ENCODE results near the gene EXOC1. TPM values are rescaled to one million over a fixed set of nuclear protein-coding genes. Genes with fewer than 3 reads are reported as not detected.

The EXOC1 gene
- total and polyA plus RNA-seq, 2 experiments from 2014 or later = 13.4 to 22.2 TPM

DNA sequence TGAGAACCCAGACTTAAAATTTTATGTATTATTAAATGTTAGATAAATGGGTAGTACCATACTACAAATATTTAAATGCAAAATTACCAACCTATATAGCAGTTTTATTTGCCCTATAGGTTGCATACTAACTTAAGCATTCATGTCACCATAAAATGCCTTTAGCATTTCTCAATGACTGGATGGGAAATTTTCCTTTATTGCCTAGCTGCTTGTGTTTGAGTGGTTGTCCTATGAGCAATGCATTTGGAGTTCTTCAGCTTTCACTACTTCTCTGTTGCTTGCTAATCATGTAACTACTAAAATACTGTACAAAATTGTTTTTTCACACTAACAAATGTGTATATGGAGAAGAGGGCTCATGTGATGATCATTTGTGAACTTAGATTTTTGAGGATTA is 51.1 kb downstream of the EXOC1 start:
- DNase-seq (ENCODE audit: low spot score) (no peak), ATAC-seq (no peak)
- Histone ChIP-seq H3K4me2 (no peak overlapping the region), H4K20me1 (replicated peaks; ENCODE audit: insufficient read depth) (no peaks in the 10 kb centered on the region), H3K4me3 (no peak overlapping the region), H3K79me2 (replicated peaks; ENCODE audit: insufficient read depth) (no peaks in the 10 kb centered on the region), H3K27ac (ENCODE audit: low read depth) (no peak overlapping the region), H3F3A (replicated peaks; ENCODE audit: low read depth) (no peaks in the 10 kb centered on the region), H3K4me1 (ENCODE audit: insufficient read depth) (no peaks in the 10 kb centered on the region), H3K9me2 (ENCODE audit: insufficient read depth) (no peaks in the 10 kb centered on the region), H3K27me3 (ENCODE audit: insufficient read depth) (no peaks in the 10 kb centered on the region), H3K36me3 (ENCODE audit: insufficient read depth) (no peaks in the 10 kb centered on the region), H2AFZ (no peak overlapping the region)
- no peak overlapping the region for H3K4me3 Mint-ChIP-seq
- TF ChIP-seq ZNF114 (CRISPR knock-in tag; IDR thresholded peaks at IDR 0.05) (no peak), EZH2 (IDR thresholded peaks at IDR 0.05; ENCODE audit: low read depth, unreplicated experiment) (no peak), JUNB (IDR thresholded peaks at IDR 0.05; ENCODE audit: unreplicated experiment) (no peak), NANOG (IDR thresholded peaks at IDR 0.05; ENCODE audit: borderline replicate concordance) (no peak), EZH2phosphoT487 (IDR thresholded peaks at IDR 0.05; ENCODE audit: unreplicated experiment) (no peak), STAT1 (IDR thresholded peaks at IDR 0.05; ENCODE audit: unreplicated experiment) (no peak), POLR2AphosphoS5 (IDR thresholded peaks at IDR 0.05; ENCODE audit: low read depth) (no peak), CREB1 (CRISPR knock-in tag; IDR thresholded peaks at IDR 0.05; ENCODE audit: low read depth) (no peak), ZNF331 (CRISPR knock-in tag; IDR thresholded peaks at IDR 0.05; ENCODE audit: low read depth) (no peak)
- TF ChIP-seq, protein P1, sequence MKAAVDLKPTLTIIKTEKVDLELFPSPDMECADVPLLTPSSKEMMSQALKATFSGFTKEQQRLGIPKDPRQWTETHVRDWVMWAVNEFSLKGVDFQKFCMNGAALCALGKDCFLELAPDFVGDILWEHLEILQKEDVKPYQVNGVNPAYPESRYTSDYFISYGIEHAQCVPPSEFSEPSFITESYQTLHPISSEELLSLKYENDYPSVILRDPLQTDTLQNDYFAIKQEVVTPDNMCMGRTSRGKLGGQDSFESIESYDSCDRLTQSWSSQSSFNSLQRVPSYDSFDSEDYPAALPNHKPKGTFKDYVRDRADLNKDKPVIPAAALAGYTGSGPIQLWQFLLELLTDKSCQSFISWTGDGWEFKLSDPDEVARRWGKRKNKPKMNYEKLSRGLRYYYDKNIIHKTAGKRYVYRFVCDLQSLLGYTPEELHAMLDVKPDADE (IDR thresholded peaks at IDR 0.05) = no peak
- TF ChIP-seq, protein P2, sequence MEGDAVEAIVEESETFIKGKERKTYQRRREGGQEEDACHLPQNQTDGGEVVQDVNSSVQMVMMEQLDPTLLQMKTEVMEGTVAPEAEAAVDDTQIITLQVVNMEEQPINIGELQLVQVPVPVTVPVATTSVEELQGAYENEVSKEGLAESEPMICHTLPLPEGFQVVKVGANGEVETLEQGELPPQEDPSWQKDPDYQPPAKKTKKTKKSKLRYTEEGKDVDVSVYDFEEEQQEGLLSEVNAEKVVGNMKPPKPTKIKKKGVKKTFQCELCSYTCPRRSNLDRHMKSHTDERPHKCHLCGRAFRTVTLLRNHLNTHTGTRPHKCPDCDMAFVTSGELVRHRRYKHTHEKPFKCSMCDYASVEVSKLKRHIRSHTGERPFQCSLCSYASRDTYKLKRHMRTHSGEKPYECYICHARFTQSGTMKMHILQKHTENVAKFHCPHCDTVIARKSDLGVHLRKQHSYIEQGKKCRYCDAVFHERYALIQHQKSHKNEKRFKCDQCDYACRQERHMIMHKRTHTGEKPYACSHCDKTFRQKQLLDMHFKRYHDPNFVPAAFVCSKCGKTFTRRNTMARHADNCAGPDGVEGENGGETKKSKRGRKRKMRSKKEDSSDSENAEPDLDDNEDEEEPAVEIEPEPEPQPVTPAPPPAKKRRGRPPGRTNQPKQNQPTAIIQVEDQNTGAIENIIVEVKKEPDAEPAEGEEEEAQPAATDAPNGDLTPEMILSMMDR (conservative IDR thresholded peaks at IDR 0.05; ENCODE audit: low read depth in 2 of 2) = no peak
- TF ChIP-seq, protein P3, sequence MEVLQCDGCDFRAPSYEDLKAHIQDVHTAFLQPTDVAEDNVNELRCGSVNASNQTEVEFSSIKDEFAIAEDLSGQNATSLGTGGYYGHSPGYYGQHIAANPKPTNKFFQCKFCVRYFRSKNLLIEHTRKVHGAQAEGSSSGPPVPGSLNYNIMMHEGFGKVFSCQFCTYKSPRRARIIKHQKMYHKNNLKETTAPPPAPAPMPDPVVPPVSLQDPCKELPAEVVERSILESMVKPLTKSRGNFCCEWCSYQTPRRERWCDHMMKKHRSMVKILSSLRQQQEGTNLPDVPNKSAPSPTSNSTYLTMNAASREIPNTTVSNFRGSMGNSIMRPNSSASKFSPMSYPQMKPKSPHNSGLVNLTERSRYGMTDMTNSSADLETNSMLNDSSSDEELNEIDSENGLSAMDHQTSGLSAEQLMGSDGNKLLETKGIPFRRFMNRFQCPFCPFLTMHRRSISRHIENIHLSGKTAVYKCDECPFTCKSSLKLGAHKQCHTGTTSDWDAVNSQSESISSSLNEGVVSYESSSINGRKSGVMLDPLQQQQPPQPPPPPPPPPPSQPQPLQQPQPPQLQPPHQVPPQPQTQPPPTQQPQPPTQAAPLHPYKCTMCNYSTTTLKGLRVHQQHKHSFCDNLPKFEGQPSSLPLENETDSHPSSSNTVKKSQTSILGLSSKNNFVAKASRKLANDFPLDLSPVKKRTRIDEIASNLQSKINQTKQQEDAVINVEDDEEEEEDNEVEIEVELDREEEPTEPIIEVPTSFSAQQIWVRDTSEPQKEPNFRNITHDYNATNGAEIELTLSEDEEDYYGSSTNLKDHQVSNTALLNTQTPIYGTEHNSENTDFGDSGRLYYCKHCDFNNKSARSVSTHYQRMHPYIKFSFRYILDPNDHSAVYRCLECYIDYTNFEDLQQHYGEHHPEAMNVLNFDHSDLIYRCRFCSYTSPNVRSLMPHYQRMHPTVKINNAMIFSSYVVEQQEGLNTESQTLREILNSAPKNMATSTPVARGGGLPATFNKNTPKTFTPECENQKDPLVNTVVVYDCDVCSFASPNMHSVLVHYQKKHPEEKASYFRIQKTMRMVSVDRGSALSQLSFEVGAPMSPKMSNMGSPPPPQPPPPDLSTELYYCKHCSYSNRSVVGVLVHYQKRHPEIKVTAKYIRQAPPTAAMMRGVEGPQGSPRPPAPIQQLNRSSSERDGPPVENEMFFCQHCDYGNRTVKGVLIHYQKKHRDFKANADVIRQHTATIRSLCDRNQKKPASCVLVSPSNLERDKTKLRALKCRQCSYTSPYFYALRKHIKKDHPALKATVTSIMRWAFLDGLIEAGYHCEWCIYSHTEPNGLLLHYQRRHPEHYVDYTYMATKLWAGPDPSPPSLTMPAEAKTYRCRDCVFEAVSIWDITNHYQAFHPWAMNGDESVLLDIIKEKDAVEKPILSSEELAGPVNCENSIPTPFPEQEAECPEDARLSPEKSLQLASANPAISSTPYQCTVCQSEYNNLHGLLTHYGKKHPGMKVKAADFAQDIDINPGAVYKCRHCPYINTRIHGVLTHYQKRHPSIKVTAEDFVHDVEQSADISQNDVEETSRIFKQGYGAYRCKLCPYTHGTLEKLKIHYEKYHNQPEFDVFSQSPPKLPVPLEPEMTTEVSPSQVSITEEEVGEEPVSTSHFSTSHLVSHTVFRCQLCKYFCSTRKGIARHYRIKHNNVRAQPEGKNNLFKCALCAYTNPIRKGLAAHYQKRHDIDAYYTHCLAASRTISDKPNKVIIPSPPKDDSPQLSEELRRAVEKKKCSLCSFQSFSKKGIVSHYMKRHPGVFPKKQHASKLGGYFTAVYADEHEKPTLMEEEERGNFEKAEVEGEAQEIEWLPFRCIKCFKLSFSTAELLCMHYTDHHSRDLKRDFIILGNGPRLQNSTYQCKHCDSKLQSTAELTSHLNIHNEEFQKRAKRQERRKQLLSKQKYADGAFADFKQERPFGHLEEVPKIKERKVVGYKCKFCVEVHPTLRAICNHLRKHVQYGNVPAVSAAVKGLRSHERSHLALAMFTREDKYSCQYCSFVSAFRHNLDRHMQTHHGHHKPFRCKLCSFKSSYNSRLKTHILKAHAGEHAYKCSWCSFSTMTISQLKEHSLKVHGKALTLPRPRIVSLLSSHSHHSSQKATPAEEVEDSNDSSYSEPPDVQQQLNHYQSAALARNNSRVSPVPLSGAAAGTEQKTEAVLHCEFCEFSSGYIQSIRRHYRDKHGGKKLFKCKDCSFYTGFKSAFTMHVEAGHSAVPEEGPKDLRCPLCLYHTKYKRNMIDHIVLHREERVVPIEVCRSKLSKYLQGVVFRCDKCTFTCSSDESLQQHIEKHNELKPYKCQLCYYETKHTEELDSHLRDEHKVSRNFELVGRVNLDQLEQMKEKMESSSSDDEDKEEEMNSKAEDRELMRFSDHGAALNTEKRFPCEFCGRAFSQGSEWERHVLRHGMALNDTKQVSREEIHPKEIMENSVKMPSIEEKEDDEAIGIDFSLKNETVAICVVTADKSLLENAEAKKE (CRISPR knock-in tag; IDR thresholded peaks at IDR 0.05) = no peak
- TF ChIP-seq, protein P4, sequence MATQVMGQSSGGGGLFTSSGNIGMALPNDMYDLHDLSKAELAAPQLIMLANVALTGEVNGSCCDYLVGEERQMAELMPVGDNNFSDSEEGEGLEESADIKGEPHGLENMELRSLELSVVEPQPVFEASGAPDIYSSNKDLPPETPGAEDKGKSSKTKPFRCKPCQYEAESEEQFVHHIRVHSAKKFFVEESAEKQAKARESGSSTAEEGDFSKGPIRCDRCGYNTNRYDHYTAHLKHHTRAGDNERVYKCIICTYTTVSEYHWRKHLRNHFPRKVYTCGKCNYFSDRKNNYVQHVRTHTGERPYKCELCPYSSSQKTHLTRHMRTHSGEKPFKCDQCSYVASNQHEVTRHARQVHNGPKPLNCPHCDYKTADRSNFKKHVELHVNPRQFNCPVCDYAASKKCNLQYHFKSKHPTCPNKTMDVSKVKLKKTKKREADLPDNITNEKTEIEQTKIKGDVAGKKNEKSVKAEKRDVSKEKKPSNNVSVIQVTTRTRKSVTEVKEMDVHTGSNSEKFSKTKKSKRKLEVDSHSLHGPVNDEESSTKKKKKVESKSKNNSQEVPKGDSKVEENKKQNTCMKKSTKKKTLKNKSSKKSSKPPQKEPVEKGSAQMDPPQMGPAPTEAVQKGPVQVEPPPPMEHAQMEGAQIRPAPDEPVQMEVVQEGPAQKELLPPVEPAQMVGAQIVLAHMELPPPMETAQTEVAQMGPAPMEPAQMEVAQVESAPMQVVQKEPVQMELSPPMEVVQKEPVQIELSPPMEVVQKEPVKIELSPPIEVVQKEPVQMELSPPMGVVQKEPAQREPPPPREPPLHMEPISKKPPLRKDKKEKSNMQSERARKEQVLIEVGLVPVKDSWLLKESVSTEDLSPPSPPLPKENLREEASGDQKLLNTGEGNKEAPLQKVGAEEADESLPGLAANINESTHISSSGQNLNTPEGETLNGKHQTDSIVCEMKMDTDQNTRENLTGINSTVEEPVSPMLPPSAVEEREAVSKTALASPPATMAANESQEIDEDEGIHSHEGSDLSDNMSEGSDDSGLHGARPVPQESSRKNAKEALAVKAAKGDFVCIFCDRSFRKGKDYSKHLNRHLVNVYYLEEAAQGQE (IDR thresholded peaks at IDR 0.05; ENCODE audit: unreplicated experiment) = no peak
- H3K4me1 Mint-ChIP-seq = no peaks in the 10 kb centered on the region
- no peaks in the 10 kb centered on the region for H3K9me3 Mint-ChIP-seq
- no peak overlapping the region for H3K27ac Mint-ChIP-seq
- peaks cover 5% of the 10 kb centered on the region for H3K27me3 Mint-ChIP-seq (ENCODE audit: insufficient read depth, low read depth, poor library complexity)
- H3K36me3 Mint-ChIP-seq (ENCODE audit: low read depth) = peaks cover 4% of the 10 kb centered on the region; the same call in 1 of the 3 replicates
